ENCODE measurements around the gene AUP1.
A peak's percentile ranks its signal among the peaks of the same experiment; 100 is the strongest.
"Not testable (repeated sequence)": the region's sequence is repeated elsewhere in the genome, so short reads cannot be mapped to it uniquely, and the experiment has no call there.

The AUP1 gene, protein sequence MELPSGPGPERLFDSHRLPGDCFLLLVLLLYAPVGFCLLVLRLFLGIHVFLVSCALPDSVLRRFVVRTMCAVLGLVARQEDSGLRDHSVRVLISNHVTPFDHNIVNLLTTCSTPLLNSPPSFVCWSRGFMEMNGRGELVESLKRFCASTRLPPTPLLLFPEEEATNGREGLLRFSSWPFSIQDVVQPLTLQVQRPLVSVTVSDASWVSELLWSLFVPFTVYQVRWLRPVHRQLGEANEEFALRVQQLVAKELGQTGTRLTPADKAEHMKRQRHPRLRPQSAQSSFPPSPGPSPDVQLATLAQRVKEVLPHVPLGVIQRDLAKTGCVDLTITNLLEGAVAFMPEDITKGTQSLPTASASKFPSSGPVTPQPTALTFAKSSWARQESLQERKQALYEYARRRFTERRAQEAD

DNA sequence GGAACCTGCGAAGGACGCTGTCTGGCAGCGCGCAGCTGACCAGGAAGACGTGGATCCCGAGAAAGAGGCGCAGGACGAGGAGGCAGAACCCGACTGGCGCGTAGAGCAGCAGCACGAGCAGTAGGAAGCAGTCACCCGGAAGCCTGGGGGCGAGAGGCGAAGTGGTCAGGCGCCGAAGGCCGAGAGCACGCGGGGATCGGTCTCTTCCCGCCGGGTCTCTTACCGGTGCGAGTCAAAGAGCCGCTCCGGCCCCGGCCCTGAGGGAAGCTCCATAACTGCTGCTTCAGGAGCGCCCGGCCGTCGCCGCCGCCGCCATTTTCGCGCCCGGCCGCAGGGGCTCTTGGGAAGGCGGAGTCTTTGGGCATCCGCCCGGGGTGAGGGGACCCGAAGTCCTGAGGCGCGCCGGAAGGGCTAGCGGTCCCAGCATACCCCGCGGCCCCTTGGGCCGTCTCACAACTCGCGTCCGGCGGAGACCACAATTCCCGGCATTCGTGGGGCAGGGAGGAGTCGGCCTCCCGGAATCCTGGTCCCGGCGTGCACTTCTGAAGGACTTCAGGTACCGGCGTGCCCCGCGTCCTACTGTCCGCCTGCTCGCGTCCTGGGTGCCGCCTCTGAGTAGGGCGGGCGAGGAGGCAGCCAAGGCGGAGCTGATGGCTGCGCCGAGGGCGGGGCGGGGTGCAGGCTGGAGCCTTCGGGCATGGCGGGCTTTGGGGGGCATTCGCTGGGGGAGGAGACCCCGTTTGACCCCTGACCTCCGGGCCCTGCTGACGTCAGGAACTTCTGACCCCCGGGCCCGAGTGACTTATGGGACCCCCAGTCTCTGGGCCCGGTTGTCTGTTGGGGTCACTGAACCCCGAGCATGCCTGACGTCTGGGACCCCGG lies at the start of gene AUP1, which contains the start of gene HTRA2:
Gene AUP1 (minus strand): TSS at position 350 of the 882 bp plus-strand sequence. CDS start 77 bp downstream, at position 273.
Gene HTRA2 (plus strand): TSS at position 577 of the 882 bp plus-strand sequence. CDS start 74 bp downstream, at position 651.
- DNase-seq = peak; percentile 96

DNA sequence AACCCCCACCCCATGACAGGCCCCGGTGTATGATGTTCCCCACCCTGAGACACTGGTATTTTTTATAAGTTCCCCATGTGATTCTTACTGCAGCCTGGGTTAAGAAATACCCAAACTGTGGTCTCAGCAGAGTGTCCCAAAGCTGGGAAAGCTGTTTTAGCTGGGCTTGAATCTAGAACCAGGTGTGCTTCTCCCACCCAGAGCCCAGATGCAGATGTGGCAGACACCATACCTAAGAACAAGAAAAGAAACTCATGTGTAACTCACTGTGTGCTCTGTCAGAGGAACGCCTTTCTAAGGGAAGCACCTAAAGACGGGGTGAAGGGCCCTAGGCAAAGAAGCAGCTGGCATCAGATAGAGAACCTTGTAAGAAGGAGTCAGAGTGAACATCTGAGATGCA lies 48.9 kb upstream of the AUP1 start:
- DNase-seq = no peak

DNA sequence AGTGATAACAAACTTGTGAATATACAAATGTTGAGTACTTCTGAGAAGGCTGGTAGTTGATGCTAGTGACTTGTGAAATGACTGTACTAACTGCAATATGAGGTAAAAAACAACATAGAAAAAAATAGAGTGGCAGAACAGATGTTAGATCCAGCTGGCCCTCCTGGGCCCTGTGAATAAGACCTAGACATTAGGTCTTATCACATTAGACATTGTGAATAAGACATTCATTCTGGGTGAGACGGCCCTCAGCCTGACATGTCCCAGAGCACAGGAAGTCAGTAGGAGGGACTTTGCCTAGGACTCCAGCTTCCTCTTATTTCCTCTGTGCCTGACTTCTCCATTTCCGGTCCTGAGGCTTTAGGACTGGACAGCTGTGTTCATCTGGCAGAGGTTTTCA lies 47.9 kb upstream of the AUP1 start:
- DNase-seq = no peak

DNA sequence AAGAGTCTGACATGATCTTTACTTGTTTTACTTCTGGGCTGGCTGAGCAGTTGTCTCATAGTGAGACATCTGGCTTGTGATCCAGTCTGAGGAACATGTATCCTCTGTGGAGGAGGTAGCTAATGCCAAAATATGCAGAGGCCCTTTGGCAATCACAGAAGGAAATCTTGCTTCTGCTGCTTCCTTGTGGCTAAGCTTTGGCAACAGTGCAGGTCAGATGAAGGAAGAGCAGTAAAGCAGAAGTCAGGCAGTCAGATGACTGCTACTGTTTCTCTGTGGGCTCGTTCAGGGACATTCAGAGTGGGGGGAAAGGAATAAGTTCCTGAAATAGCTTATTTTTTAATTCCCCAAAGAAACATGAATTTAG lies 47.3 kb upstream of the AUP1 start:
- no peak for DNase-seq

DNA sequence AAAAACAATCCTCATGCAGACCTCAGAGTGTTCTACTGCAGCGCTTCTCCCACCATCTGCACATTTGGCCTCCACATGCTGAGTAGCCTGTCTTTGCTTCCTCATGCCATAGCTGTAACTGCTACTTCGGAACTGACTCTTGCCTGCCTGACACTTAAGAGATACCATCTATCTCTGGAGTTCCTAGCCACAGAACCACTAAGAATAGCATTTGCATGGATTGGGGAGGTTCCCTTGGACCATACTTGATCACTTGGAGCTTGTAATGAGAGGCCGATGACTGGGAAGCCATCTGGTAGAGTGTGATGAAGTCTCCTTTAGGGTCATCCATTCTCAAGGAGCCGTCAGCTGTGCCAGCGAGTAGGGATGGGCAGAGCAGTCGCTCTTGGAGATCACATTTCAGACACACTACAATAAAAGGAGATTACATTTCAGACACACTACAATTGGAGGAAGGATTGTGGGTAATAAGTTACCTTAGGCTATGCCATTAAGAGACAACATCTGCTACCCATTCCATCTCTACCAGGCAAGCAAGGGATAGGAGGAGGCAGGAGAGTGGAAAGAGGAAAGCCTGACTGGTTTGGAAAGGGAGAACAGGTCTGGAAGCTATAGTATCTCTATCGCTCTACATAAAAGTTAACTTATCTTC lies 46.8 kb upstream of the AUP1 start:
- DNase-seq = no peak

DNA sequence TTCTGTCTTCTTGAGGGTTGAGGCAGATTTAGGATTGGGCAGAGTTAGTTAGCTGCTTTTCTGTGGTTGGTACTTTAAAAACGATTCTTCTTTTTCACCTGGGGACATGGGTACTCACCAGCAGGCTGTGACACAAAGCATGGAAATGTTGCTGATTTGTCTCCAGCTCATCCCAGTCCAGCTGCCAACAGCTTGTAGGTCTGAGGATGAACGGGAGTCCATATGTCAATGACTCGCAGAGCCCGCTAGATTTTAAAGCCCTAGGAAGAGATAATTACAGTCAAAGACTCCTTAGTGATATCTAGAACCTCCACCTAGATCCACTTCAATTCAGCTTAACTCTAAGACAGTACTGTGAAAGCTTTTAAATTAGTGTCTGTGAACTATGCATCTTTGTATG lies 45.8 kb upstream of the AUP1 start:
- DNase-seq = no peak

DNA sequence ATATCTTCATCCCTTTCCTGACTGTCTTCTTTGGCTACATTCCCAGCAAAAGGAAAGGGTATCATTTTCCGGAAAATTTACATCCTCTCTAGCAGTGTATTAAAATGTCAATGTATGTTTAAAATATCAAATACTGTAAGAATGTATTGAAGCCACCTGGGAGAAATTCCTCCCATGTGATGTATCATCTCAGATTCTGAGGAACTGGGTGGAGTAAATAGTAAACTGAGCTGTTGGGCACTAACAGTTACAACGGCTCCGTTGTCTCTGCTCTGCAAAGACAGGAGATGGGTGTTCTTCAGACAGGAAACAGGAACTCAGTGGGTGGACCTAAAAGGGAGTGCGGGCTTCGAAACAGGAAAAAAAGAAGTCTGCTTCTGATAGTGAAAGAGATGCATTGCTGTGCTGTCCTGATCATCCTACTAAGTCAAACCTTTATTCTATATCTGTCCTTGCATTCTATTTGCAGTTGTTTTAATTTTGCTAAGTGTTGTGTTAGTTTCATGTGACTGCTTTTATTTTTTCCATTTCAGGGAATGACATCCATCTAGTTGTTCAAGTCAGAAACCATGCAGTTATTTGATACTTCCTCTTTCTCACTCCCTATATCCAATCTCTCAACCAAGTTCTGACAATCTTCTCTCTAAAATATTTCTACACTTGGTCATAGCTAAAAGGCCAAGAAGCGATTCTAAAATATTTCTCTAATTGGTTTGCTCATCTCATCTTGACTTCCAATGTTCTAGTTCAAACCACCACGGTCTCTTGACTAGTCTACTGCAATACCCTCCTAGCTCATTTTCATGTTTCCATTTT lies 44.4 kb upstream of the AUP1 start:
- no peak for DNase-seq

DNA sequence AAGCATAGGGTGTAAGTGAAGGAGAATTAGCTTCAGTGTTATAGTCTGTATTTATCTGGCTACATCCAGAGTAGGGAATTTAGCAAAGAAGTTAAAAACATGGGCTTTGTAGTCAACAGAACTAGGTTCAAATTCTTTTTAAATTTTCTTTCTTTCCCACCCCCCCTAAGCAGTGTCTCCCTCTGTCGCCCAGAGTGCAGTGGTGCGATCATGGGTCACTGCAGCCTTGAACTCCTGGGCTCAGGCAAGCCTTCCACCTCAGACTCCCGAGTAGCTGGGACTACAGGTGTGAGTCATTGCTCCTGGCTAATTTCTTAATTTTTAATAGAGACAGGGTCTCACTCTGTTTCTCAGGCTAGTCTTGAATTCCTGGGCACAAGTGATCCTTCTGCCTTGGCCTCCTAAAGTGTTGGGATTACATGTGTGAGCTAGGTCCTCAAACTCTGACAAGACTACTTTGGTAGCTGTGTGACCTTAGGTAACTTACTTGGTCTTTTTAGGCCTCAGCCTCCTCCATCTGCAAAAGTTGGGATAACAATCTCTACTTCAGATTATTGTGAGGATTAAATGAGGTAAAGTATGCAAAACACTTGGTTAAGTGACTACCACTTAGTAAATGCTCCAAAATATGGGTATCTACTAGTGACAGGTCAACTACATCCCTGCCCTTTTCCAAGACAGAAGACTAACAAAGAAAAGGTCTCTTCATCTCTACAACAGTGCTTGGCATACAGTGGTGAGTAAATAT lies 42.8 kb upstream of the AUP1 start:
- no peak for DNase-seq

DNA sequence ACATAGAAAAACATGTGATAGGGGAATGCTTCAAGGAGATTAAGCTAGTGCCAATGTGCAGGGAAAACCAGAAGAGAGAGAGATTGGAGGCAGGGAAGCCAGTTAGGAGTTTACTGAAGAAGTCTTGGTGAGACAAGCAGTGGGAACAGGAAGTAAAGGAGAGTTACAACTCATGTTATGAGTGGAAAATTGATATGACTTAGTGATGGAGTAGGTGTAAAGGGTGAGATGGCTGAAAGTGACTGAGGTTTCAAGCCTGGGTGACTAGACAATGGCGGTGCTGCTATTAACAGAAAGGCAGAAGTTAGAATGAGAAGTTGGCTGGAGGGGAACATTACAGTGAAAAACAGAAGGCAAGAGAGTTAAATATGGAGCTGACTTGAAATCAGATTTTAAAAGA lies 41.6 kb upstream of the AUP1 start:
- DNase-seq = no peak

DNA sequence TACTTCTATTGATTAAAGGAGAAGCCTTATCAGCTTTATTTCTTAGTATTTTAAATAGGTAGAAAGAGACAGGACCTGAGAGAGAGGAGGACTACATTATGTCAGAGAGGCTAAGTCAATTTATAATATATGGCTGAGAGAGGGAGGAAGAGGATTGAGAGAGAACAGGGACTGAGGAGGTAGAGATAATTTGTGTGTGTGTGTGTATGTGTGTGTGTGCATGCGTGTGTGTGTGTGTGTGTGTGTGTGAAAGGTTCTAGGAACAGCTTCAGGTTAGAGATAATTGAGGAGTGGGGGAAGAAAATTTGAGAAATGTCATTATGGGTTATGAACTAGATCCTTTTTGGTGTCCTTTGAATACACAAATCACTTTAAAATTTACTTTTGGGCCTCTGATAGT lies 40.2 kb upstream of the AUP1 start:
- no peak for DNase-seq

DNA sequence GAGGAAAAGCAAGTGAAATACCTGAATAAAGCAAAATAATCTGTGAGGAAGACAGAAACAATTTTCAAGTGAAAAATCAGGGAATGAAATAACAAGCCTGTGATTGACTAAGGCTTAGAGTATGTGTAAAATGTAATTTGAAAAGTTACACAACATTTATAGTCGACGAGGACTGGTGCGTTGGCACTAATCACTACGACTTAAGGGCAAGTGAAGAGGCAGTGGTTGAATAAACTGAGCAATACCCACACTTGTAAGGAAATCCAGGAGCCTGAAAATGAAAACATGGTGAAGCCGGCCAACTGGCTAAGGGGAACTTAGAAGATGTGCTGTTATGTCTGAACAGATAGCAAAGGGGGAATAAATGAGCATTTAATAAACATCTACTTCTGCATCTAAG lies 38.4 kb upstream of the AUP1 start:
- no peak for DNase-seq

DNA sequence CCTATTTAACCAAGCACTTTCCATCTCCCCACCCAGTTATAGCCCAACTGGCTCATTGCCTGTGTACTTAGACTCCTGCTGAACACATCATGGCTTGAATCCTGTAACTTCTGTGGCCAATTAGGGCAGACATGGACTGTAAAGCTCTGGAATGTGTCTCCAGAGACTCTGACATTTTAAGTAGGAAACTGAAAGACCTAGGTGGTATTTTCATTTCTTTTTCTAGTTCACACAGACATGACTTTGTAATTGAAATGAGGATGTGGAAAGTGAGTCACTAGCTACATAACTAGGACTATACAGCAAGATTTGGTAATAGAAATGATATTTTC lies 37.2 kb upstream of the AUP1 start:
- no peak for DNase-seq

DNA sequence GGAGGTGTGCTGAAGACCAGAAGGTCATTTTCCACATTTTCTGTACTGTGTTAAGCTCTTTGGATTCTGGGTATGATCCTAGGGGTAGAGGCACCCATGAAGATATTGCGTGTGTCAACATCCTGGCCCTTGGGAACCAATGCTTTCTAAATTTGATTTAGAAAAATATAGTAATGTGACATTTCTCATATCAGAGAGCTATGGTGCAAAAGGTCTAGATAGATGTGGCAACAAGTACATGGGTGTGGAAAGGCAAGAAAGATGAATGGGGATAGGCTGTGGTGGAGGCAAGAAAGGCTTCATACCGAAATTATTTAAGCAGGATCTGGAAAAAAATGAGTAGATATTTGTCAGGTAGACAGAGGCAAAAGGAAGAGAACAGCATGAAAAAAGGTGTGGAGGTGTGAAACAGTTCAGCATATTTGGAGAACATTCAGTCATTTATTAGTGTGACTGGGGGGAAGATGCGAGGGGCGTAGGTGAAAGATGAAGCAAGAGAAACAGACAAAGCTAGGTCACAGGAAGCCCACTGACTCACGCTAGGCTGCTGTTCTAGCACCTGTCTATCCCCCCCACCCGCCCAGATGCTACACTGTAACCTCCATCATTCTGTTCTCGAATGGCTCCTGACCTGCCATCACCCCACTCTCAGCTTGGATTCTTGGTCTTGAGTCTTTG lies 36.7 kb upstream of the AUP1 start:
- no peak for DNase-seq

DNA sequence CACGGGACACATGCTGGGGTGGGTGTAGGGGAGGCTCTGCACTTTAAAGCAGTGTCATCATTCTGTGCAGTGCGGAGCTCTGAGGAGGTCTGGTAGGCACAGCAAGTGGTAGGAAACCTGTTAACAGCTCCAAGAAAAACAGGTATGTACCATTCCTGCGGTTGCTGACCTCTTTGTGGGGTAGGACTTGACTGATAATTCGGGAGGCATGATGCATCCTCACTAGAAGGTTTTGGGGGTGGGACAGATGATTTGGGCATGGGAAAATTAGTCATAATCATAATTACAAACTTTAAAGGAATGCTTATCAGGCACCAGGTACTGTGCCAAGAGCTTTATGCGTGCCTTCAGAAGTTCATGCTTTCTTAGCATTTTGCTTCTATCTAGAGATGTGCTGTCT lies 34.7 kb upstream of the AUP1 start:
- no peak for DNase-seq

DNA sequence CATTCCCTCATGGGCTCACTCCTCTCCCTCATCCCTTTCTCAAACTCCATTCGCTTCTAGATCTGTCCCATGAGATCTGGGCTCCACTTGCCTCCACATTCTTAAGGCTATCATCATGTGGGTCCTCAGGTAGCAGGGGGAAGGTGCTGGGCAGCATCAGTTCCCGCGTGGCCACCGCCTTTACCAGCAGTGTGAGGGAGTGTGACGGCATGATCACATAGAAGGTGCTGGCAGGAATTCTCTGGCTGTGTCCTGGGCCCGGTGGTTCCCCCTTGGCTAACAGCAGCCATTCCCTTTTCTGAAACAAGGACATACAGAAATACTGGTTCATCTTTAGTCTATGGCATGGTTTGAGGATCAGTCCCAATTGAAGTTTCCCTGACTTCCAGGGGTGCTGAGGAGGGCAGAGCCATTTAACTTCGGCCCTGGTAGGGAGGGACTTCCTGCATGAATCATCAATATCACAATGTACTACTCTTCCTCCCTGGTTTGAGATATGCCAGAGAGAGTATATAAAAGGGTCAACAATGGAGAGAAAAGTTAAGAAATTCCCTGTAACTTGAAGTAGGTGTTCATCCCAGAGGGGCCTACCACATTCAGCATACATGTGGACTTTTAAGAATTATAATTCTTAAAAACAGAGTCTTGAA lies 32.7 kb upstream of the AUP1 start:
- no peak for DNase-seq

DNA sequence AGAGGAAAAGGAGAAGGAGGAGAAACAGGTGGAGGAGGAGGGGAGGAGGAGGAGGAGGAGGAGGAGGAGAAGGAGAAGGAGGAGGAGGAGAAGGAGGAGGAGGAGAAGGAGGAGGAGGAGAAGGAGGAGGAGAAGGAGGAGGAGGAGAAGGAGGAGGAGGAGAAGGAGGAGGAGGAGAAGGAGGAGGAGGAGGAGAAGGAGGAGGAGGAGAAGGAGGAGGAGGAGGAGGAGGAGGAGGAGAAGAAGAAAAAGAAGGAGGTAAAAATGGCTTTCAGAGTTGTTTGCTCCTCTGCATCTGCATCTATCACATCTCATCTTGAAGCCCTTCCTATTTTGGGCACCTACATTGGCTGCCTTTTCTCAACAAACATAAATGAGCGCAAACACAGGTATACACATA lies 31.5 kb upstream of the AUP1 start:
- not testable (repeated sequence) for DNase-seq

DNA sequence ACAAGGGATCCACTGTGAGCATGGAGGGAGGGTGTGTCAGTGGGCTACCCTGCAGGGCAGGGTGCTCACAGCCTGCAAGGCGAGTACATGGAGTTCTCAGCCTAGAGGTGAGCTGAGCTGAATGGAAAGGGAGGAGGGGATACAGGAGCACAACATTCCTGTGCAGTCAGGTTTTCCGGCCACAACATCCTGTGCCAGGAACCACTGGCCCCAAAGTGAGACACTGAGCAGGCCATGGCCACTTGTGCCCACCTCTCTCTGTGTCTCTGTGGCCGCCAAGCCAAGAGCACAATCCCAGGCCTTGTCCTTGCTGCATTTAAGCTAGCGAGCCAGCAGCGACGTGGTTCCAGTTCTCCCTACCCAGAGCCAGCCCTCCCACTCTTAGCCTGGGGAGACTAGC lies 31.1 kb upstream of the AUP1 start:
- DNase-seq = no peak

DNA sequence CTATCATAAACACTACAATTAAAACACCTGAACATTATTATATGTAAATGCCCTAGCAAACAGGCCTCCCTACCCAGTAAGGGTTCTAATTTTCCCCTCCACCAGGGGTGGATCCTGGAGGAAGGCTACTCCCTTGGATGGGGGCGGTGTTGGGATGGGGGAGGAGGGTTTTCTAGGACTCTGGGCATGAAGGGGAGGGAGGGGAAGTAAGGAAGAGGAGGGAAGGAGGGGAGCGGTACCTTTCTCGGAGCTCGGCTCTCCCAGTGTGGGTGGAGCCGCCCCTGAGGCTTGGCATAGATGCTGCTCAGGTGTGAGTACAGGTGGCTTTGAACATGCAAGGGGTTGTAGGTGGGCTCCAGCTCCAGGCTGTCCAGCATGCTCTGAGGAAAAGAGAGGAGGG lies 30.4 kb upstream of the AUP1 start:
- DNase-seq = no peak

DNA sequence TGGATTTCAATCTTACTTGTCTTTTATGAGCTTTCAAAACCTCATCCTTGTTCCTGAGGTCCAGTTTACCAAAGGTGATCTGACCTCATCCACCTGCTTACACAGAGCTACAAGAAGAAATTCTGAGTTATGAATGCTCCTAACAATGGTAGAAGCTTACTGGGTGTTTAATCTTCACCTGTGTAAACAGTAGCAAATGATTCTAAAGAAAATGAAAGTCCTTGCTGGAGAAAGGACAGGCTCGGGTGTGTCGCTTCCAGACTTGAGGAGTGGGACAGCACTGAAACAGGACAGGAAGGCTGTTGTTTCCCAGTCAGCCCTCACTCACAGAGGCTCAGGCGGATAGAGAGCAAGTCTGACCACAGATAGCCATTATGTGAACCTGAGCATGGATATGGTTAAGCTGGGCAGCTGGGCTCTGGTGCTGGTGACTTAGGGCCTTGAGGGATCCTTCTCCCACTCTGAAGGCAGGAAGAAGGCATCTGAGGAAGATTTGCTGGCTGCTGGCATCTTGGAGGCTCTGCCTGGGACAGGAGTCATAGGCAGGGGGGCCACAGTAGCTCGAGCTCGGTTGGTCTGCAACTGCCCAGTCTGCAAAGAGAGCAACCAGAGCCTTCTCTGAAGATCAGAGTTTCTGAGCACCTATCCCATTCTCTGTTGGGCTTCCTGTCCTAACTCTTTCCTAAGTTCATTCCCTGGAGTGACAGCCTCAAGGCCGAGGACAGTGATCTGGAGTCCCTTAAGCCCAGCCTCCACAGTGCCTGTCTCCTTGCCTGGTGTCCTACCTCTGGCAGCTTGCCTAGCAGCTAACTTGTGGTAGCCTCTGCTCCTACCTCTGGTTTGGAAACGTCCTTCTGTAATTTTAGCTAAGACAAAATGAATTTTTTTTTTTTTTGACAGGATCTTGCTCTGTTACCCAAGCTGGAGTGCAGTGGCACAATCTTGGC lies 29.1 kb upstream of the AUP1 start:
- DNase-seq = no peak

Measured in NCI-H2029 (cell line).